HG02870 (cell line): ENCODE results near the gene FOXP4.

Experiments used
- ATAC-seq: cut with Tn5 transposase; IDR thresholded peaks from one replicate; pipeline ENCODE4 v1.9.1; 2021; ENCODE audit warnings: mild to moderate bottlenecking, moderate library complexity; ENCODE audit not compliant: unreplicated experiment

The FOXP4 gene

DNA sequence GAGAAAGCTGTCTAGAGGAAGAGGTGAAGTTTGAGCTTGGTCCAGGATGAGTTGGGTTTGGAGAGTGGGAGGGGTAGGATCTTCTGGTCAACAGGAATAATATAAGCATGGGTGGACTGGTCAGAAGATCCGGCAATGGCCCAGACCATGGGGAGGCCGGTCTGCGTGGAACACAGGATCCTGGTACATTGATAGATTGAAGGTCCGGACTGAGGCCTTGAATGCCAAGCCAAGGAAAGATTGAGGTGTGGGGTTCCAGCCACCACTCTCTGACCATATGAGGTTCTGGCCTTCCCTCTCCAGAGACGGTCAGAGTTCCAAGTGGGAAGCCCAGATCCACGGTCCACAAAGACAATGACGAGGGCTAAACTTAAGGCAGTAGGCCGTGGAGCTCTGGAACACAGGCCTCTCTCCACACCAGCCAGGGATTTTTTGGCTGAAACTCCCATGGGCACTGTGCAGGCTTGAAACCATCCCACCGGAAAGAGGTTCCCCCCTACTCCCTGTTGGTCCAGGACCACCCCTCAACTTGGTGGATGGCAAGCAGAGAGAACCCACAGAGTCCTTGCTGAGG is 95.3 kb downstream of the FOXP4 start:
- no peak for ATAC-seq

DNA sequence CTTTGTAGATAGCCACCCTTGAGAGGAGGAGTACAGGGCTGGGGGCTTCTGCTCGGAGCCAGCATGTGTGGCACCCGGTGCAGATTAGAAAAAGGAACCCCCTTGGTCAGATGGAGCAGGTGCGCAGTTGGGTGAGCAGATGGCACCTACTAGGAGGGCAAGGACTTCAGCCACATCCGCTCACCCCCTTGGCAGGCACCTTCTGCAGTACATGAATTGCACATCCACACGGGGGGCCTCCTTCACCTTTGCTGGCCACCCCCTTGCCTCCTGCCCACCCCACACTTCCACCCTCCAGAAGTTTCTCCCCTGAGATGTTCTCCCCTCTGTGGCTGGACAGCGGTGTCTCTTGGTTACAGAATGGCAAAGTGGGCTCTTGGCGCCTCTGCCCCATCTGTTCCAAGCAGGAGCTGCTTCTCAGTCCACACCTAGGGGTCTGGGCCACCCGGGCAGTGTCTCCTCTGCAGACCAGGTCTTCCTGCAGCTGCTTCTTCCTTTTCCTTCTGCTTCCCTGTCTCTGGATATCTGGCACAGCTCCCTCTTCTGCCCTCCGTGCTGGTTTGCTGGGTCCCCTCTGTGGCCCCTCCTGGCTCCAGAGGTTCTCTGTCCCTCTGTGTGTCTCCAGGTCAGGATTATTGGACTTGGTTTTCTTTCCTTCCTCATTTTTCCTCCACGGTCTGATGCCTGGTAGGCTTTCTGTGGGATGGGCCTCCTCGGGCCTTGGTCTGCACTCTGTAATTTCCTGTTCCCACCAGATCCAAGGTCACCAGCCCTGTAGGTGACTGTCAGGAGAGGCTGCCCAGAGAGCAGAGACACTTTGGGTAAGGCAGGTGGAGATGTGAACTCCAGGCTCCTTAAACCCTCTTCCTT is 96.1 kb downstream of the FOXP4 start:
- ATAC-seq = no peak

DNA sequence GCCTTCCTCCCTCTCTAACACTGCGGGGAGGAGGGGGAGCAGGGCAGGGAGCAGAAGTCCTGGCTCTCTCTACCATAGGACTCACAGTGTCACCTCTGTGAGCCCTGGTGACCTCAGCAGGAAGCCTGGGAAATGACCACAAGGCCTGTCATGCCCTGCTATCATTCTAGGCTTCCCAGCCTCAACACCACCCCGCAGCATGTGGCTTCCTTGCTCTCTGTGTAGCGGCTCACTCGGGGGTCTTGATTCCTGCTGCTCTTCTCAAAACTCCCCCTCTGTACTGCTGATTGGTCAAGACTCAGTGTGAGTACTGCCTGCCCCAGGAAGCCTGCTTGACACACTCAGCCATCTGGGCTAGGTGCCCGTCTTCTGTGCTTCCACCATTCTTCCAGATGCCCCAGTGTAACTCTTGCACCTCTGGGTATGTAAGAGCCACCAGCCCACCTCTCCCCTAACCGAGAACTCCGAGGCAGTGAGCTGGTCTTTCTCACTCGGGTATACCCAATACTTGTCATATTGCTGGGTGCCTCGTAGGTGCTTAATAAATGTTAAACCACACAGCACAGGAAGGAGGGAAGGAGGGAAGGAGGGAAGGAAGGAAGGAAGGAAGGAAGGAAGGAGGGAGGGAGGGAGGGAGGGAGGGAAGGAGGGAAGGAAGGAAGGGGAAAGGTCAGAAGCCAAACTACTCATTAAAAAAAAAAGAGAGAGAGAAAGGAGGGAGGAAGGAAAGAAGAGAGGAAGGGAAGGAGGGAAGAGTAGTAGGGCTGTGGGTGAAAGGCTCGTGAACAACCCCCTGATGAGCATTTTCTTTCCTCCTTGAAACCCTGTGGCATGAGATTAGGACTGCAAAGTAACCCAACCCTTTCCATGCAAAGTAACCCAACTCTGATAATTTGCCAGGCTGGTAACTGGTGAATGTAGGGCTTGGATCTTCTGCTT is 97.0 kb downstream of the FOXP4 start:
- ATAC-seq = no peak

DNA sequence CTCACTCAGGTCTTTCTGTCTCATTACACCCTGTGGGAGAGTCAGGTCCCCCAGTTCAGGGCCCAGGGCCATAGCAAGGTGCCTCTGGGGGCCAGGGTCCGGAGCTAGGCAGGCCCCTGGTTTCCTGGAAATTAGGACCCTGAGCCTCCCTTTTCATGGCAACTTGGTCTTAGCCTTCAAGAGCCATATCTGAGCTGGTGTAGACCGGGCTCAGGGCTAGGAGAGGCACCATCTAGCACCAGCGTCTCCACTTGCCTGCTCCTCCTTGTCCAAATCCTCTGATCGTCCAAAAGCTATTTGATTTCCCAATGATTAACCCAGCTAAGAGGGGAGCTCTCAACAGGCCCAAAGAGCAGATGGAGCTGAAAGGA is 97.7 kb downstream of the FOXP4 start:
- ATAC-seq = no peak

DNA sequence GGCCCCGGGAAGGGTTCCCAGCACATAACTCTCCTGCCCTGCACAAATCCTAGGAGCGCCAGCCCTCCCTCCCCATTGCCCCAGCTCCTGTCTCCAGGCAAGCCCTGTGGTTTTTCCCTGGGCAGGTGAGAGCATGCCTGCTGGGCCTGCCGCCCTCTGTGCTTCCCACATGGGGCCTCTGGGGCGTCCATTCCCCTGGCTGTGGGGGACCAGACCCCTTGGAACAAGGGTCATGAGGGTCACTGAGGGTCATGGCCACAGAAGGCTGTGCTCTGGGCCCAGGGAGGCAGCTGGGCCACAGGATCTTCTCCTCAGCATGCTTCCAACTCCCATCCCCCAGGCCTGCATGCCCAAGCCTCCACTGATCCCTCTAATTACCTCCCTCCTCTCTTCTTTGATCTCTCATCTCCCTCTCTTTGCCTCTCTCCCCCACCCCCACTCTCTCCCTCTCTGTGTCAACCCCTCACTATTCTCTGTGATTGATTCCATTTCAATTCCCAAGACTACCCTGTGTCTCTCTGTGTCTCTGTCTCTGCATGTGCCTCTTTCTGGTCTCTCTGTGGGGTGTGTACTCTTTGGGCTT is 98.2 kb downstream of the FOXP4 start:
- no peak for ATAC-seq

DNA sequence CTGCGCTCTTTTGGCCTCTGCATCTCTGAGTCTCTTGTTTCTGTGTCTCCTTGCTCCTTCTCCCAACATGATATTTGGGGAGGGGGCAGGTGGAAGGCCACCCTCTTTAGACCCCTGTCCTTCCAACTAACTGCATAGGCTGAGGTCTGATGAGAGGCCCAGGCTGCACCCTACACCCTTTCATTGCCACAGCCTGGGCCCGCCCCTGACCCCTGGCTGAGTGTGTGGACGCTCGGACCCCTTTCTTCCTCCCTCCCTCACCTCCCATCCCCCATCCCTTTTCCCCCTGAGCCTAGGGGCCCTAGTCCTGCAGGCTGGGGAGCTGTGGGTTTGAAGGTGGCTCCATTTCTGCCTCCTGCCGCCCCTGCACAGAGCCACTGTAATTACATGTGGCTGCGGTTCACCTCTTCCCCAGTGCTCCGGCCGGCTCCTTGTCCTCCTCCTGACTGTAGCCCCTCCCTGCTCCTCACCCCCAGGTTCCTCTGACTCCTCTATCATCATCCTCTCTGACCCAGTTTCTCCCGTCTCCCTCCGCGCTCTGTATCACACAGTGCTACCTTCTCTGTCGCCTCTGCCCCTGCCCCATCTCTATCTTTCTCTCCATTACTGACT is 98.9 kb downstream of the FOXP4 start:
- no peak for ATAC-seq

DNA sequence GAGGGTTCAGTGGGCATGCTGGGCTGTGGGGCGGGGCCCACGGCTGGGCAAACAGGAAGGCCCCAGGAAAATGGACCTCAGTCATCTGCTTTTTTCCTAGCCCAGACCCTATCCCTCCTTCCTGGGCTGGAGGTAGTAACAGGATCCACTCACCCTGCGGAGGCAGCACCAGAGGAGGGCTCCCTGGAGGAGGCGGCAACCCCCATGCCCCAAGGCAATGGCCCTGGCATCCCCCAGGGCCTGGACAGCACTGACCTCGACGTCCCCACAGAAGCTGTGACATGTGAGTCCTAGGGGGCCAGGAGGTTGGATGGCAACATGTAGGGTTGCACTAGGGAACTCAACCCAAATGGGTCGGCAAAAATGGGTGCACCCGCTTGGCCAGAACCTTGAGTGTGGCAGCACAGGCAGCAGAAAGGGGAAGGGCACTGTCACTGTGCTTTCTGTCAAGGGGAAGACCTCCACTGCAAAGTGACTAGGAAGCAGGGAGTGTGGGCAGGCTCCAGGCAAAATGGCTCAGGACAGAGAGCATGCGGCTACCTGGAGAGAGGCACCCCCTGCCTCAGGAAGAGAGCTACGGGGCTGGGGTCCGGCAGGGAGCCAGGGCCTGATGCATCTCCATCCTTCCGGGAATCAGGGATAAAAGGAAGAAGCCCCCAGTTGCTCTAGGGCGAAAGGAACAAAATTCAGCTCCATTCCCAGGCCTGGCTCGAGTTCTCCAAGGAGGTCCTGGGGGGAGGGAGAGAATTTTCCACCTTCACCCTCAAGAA is 100.0 kb downstream of the FOXP4 start:
- no peak for ATAC-seq

DNA sequence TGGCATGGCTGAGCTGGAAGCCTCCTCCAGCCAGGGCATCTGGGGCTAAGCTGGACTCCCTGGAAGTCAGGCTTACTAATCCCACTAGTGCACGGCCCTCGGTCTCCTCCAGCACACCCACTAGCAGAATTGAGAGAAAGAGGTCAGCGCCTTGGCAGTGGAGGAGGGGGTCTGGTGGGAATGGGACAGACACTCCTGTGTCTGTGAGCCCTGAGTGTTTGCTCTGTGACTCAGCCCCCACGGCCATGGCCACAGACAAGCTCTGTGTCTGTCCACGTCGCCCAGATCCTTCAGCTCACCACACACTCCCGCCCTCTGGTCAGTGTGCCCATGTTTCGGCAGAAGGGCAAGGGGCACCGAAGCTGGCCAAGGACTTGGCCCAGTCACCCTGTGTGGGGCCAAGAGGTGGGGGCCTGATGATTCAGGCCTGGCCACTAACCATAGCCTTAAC is 100.9 kb downstream of the FOXP4 start:
- ATAC-seq = no peak

DNA sequence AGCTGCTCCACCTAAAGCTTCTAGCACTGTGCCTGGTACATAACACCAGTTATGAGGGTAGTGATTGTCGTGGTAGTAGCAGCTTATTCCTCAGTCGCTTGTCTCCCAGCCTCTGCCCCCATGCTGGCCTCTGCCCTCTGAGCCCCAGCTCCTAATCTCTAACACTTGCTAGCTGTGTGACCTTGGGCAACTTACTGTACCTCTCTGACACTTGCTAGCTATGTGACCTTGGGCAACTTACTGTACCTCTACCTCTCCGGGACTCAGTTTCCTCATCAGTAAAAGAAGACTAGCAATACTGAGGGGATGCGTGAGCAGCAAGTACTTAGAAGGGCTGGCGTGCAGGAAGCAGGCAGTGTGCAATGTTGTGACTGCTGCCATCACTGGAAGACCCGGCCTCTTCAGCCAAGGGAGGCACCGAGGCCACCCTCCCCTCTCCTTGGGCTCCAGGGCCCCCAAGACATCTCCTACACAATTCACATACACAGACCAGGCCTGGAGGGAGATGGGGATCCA is 101.9 kb downstream of the FOXP4 start:
- ATAC-seq = no peak

DNA sequence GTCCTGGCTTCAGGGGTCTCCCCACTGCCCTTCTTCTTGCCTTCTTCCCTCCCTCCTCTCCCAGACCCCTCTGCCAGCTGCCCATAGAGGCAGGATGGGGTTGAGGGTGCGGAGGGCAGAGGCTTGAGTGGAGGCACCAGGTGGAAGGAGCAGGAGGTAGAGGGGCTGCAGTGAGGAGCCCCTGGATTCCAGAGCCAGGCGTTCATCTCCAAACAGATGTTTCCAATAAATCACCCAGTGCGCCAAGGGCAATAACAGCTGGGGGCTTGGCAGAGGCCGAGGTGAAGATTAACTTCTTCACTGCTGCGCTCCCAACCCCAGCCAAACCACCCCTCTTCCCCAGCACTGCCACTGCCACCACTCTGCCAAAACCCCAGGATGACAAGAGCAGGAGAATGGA is 102.7 kb downstream of the FOXP4 start:
- no peak for ATAC-seq

DNA sequence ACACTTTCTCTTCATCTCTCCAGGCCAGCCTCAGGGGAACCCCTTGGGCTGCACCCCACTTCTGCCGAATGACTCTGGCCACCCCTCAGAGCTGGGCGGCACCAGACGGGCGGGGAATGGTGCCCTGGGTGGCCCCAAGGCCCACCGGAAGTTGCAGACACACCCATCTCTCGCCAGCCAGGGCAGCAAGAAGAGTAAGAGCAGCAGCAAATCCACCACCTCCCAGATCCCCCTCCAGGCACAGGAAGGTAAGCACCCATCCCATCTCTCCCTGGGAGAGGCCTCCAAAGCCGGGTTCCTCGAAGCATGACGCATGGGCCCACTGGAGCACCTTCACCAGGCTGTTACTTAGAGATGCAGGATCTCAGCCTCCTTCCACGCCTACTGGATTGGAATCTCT is 103.4 kb downstream of the FOXP4 start:
- no peak for ATAC-seq

DNA sequence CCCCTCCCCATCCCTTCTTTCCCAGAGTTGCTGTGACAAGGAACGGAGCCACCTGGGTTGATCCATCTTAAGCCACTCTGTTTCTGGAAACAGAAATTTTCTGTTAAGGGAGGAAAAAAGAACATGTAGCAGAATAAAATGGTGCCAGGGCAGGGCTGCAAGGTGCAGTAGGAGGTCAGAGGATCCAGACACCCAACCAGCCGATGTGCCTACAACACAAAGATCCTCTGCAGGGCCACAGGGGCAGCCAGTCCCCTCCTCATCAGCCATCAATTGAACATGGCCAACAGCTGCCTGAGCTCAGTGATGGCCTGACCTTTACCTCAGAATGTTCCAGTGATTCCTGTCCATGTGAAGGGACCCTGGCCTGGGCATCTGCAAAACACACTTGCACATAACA is 103.9 kb downstream of the FOXP4 start:
- ATAC-seq = no peak

DNA sequence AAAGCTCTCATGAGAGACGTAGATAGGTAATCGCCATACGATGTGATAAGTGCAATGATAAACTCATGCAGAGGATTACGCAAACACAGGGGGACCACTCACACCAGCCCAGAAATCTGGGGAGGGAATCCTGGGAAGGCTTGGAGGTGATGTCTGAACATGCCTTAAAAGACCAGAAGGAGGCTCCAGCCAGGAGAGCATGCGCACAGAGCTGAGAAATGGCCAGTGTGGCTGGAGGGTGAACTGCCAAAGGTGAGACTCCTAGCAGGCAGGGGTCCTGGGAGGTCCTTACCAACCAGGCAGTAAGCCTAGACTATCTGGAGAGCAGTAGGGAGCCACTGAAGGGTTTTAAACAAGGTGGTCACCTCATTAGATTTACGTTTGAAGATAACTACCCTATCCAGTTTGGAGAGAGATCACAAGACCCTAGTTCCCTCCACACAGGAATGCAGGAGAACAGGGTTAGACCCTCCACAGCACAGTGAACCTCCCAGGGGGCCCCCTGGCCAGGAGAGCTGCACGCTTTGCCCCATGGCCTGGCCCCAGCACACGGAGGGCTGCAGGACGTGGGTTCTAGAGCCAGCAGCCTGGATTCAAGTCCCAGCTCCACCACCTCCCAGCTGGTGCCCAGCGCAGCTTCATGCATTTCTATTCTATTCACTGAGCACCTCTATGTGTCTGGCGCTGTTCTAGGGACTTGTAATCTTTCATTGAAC is 105.2 kb downstream of the FOXP4 start:
- no peak for ATAC-seq
